ELR (cell line): ENCODE results near the gene SLC1A1.
A peak's percentile ranks its signal among the peaks of the same experiment; 100 is the strongest.
"Not testable (repeated sequence)": the region's sequence is repeated elsewhere in the genome, so short reads cannot be mapped to it uniquely, and the experiment has no call there.

Experiments
- DNase-seq: peaks from one replicate; pipeline ENCODE4 v3.0.0-alpha.2; 2015; ENCODE audit warnings: low read depth

SLC1A1 gene

GRCh38 chr9:4541856-4542255 is 51.6 kb downstream of the SLC1A1 start:
- no peak for DNase-seq

DNA sequence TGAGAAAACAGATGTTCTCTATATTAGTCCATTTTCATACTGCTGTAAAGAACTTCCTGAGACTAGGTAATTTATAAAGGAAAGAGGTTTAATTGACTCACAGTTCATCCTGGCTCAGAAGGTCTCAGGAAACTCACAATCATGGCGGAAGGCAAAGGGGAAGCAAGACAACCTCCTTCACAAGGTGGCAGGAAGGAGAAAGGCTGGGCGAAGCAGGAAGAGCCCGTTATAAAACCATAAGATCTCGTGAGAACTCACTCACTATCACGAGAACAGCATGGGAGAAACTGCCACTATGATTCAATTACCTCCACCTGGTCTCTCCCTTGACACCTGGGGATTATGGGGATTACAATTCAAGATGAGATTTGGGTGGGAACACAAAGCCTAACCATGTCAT is 54.4 kb downstream of the SLC1A1 start:
- DNase-seq: not testable (repeated sequence)

DNA sequence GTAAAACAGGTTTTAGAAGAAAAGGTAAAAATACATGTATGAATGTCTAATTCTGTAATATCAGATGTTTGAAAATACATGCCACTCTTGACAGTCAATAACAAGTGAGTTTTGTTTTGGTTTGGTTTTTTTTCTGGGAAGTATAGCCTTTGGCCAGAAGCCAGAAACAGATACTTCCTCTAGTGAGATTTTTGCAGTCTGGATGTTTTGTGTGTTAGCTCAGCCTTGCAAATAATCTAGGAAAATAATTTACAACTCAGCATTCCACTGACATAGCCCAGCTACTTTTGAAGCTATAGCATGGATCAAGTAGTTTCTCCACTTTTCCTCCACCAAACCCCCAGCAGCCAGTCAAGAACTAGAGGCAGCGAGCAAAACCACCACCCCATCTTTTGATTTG is 56.7 kb downstream of the SLC1A1 start:
- no peak for DNase-seq

DNA sequence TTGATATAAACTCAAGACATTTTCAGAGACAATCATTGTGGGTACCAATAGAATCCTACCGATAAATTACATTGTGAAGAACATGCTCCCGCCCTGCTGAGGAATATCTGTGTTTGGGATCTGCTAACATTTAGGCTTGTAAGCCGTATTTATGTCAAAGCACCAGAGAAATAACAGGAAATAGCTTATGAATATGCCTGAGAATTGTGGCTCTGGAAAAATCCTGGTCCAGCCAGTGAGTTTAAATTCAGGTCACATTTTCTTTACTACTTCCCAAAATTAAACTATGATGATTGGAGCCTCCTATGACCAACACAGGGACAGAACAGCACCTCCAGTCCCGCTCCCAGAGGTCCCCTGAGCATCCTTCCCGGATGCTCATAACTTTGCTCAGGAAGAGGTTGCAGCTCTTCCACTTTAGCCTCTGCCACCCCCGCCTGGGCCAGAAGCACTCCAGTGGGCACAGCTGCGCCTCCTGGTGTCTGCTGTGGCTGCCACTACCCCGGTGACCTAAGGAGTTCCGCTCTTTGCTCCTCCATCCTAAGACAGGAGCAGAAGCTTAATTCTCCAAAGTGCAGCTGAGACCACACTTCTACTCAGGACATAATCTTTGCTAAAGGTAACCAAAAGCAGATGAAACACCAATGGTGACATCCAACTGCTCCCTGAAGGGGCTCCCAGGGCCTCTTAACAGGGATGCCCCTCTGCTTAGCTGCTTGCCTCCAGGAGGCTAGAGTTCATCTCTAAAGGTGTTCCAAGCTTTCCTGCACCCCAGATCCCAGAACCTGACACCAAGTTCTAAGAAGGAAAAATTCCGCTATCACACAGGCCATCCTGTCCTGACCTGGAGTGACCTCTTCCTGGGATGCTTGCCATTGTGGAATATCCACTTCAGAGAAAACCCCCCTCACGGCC is 58.8 kb downstream of the SLC1A1 start:
- DNase-seq: peak; percentile 29

DNA sequence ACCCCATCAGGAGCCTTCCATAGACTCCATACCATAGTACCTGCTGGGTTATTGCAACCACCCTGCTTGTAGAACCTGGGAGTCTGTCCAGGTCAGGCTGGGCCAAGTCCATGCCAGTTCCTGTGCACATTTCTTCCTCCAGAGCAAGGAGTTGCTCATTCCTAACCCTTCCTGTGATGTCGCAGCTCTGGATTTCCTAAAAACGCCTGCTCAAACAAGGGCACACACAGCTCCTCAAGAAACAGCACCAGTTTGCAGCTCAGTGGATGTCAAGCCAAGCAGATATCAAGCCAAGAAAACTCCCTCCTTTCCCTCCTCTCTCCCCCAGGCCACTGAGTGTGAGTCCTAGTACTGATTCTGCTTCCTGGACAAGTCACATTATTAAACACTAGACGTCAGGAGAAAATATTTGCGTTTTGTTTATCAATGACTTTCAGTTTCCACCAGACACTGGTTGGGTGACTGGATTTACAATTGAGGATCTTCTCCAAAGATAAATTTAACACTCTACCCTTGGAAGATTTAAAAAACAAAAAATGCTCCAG is 59.6 kb downstream of the SLC1A1 start:
- no peak for DNase-seq

DNA sequence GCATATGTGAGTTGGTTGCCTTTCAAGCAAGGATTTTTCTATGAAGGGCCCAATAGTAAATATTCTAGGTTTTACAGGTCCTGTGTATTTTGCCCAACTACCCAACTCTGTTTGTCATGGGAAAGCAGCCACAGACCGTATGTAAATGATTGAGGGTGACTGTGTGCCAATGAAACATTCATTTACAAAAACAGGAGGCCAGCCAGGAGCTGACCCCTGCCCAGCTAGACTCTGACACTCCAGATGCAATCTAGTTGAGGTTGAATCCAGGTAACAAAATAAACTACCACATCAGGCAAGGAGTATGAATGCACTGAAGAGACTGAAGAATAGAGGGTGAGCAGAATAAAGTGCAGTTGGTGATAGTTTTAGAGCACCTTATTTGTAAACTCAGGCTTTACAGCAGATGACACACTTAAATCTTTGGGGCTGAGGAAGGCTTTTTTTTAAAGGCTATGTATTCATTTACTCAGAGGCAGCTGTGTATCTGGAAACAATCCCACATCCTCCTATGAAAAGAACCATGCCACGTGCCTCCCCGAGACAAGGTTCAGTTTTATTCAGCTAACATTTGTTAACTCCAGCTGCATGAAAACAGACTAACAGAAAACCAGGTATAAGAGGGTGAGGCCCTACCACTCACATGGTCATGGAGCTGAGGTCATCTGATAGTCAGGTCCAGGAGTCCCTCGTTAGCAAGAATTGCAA is 60.7 kb downstream of the SLC1A1 start:
- DNase-seq: no peak

DNA sequence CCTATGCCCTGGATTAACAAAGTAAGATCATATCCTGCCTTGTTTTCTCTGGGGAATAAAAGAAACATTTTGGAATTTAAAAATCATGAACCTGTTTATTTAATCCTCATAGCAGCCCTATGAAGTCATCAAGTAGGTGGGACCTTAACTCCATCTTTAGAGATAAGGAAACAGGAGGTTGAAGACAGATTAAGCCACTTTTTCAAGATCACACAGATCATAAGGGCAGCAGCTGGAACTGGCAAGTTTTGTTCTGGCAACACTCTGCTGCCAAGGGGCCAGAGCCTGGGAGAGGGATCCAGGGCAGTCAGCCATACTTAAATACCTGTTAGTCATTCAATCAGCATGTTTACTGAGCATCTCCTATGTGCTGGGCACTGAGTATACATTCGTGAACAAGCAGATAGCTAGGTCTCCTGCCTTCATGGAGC is 63.7 kb downstream of the SLC1A1 start:
- peak; percentile 22 for DNase-seq

- DNase-seq: peak; percentile 32
Observed at GRCh38 chr9:4555236-4555635, 65.0 kb downstream of the SLC1A1 start.

GRCh38 chr9:4558371-4558998 is 68.2 kb downstream of the SLC1A1 start:
- no peak for DNase-seq

GRCh38 chr9:4559261-4560182 is 69.3 kb downstream of the SLC1A1 start:
- no peak for DNase-seq

DNA sequence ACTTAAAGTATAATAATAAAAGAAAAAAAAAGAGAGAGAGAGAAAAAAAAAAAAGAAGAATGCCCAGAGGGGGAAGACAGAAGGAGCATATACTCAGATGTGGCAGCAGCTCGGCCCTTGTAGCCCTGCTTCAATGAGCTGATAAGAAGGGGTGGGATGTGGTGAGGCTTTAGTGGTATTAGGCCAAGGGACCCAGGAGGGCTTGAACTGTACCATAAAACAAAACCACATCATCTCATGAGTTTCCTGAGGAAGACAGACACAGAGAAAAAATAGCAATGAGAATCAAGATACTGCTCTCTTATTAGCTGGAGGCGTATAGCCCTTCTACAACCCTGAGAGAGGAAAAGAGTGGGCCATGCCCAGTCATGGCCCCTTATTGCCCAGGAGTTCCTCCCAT is 72.8 kb downstream of the SLC1A1 start:
- no peak for DNase-seq

- no peak for DNase-seq
Observed at GRCh38 chr9:4566806-4567205, 76.5 kb downstream of the SLC1A1 start.

- peak; percentile 7 for DNase-seq
Observed at GRCh38 chr9:4567601-4568000, 77.3 kb downstream of the SLC1A1 start.

DNA sequence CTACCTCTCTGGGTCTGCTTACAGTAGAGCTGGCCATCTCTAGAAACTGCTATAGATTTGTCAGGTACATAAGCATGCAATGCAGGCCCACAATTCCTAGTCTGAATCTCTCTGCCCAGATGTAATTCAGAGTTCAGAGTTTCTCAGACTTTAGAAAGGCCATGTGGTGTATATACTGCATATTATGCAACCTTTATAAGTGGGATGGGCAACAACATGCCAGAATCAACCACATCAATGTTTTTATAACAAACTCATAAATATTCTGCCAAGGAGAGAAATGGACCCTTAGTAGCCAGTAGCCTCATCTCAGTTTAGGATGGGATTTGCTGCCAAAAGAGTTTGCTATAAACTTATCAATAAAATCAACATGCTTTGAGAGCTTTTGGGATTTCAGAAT is 78.8 kb downstream of the SLC1A1 start:
- DNase-seq: no peak

DNA sequence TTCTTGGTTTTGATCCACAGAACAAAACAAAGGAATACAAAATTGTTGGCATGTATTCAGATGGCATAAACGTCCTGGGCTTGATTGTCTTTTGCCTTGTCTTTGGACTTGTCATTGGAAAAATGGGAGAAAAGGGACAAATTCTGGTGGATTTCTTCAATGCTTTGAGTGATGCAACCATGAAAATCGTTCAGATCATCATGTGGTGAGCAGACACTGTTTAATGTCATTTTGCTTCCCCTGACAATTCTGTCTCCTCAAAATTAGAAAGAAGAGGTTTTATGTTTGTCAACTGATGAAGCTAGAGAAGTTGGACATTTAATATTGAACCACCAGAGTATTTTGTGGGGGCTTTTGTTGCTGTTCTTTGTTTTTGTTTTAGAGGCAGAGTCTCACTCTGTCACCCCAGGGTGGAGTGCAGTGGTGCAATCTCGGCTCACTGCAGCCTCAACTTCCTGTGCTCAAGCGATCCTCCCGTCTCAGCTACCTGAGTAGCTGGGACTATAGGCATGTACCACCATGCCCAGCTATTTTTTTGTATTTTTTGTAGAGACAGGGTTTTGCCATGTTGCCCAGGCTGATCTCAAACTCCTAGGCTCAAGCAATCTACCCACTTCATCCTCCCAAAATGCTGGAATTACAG is 82.0 kb downstream of the SLC1A1 start:
- no peak for DNase-seq

DNA sequence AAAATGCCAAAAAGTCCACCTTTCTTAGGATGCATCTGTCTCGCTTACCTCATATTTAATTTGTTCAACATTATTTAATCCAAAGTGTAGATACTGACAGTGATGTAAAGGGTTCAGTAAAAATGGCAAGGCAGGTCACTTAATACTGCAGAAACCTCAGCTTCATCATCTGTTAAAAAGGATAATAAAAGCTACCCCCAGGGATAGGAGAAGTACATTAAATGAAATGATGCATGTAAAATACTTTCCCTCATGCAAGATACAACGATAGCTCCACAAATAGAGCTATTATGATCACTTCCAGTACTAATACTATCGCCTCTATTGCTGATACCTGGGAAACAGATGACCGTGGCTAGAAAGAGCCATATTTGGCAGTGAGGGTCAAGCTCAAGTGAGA is 82.9 kb downstream of the SLC1A1 start:
- DNase-seq: no peak

DNA sequence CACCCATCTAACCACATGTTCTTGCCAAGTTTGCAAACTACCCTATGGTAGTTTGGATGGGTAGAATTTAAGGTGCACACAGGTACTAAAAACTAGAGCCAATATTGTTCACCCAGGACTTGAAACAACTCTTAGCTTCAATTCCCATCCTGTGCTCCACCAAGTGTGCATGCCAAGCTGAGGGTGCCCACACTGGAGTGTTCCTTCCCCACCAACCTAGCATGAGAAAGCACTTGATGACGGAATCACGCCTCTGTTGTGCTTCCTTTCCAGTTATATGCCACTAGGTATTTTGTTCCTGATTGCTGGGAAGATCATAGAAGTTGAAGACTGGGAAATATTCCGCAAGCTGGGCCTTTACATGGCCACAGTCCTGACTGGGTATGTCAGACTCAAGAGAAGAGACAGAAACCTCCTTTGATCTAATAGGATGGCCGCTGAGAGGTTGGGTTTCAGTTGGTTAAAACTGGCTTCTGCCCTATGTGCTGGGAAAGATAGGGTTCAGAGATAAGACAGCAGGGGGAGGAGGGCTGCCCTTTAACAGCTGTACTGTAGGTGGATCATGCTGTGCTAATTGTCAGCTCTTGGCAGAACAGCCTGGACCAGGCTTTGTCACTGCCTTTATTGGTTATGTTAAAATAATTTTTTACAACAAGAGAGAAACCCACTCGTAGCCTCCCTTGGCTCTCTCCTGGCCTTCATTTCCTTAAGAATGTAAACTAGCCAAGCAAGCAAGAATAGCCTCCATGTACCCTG is 83.5 kb downstream of the SLC1A1 start:
- no peak for DNase-seq

GRCh38 chr9:4574657-4575243 is 84.5 kb downstream of the SLC1A1 start:
- no peak for DNase-seq

DNA sequence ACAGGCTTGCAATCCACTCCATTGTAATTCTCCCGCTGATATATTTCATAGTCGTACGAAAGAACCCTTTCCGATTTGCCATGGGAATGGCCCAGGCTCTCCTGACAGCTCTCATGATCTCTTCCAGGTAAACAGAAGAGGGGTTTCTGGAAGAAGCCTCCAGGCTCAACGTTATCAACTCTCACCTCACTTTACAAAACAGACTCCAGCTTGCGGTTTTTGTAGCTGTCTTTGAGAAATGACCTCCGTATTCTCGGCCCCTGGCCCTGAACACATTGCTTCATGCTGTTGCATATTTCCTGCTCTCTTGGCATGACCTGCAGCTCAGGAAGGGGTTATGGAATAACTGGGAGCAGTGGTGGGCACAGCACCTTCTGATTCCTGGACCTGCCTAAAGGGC is 85.7 kb downstream of the SLC1A1 start:
- no peak for DNase-seq

DNA sequence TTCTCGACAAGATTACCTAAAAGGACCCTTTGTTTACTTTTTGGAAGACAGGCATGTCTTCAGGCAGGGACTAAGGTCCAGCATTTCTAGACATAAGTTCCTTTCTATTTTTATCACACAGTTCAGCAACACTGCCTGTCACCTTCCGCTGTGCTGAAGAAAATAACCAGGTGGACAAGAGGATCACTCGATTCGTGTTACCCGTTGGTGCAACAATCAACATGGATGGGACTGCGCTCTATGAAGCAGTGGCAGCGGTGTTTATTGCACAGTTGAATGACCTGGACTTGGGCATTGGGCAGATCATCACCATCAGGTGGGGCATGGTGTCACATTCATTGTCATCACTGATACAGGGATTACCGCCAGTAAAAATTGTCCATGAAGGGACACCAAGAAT is 86.2 kb downstream of the SLC1A1 start:
- DNase-seq: no peak
